ENCODE measurements around the gene ISOC1.

GRCh38 chr5:129078247-129078646 lies 16.3 kb upstream of the ISOC1 start:
- TF ChIP-seq EZH2 (IDR thresholded peaks at IDR 0.05; ENCODE audit: borderline replicate concordance, insufficient read depth, low read length, poor library complexity, severe bottlenecking) (no peak), MXI1 (conservative IDR thresholded peaks at IDR 0.05; ENCODE audit: poor library complexity, severe bottlenecking) (no peak), TAF1 (IDR thresholded peaks at IDR 0.05; ENCODE audit: low read depth) (no peak), CTCF (IDR thresholded peaks at IDR 0.05; ENCODE audit: poor library complexity, severe bottlenecking) (no peak), EP300 (conservative IDR thresholded peaks at IDR 0.05; ENCODE audit: poor library complexity, severe bottlenecking) (no peak), RAD21 (conservative IDR thresholded peaks at IDR 0.05) (no peak)

Data from neural cell (in vitro differentiated cells).